HG03039 (cell line): ENCODE measurements around the gene ZNF443.
"Not testable (repeated sequence)": the region's sequence is repeated elsewhere in the genome, so short reads cannot be mapped to it uniquely, and the experiment has no call there.

Experiments used
- ATAC-seq: cut with Tn5 transposase; IDR thresholded peaks from one replicate; pipeline ENCODE4 v1.9.1; 2021; ENCODE audit warnings: mild to moderate bottlenecking, moderate library complexity; ENCODE audit not compliant: unreplicated experiment

Gene ZNF443

GRCh38 chr19:12425236-12425887 lies 15.5 kb downstream of the ZNF443 start:
- no peak for ATAC-seq

GRCh38 chr19:12417273-12417672 lies 23.5 kb downstream of the ZNF443 start:
- ATAC-seq = not testable (repeated sequence)

- ATAC-seq = no peak
Measured at GRCh38 chr19:12411893-12412292, 28.9 kb downstream of the ZNF443 start.

- peak; percentile 85 for ATAC-seq
Measured at GRCh38 chr19:12400633-12401502, 40.0 kb downstream of the ZNF443 start, which contains the start of gene ZNF799. Gene ZNF799, minus strand, starts transcription at chr19:12401271. Its CDS starts 201 bp downstream, at chr19:12401070.

GRCh38 chr19:12399901-12400632 lies 40.8 kb downstream of the ZNF443 start:
- peak; percentile 22 for ATAC-seq

- ATAC-seq = not testable (repeated sequence)
Measured at GRCh38 chr19:12391148-12391547, 49.7 kb downstream of the ZNF443 start.

- not testable (repeated sequence) for ATAC-seq
Measured at GRCh38 chr19:12386365-12386764, 54.5 kb downstream of the ZNF443 start.

- no peak for ATAC-seq
Measured at GRCh38 chr19:12380444-12380737, 60.4 kb downstream of the ZNF443 start.

GRCh38 chr19:12379732-12380443 lies 60.9 kb downstream of the ZNF443 start:
- no peak for ATAC-seq
